Measurements from ENCODE around the gene ZNF821.
"Not testable (repeated sequence)": the region's sequence is repeated elsewhere in the genome, so short reads cannot be mapped to it uniquely, and the experiment has no call there.

The ZNF821 gene

DNA sequence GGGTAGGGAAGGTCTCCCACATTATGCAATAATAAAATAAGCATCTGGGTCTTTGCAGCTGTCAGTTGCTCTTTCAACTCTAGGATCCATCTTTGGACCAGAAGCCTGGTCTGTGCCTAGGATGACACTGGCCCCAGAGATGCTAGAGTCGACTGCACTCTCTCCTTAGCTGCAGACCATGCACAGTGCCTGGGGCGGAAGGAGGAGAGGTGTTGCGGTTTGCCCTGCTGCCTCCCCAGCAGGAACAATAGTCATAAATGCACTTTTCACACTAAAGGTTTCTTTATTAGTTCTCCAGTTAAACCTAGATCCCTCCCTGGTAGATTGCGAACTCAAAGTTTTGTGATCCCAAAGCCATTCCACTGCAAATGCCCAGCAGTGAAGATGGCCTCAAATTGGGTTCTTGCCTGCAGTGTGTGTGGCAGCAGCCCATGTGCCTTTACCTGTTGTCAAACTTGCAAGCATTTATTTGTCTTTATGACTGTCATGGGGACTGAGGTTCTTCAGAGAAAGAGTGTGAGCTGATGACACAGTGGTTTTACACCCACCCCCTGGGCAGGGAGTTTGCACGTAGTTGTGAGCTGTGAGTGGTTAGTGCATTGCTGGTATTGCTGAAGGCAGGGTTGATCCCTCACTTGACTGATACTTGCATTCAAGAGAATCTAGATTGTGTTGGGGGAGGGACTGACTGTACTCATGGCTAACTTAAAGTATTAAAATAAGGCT, 27.9 kb downstream of the ZNF821 start:
- DNase-seq = peak; percentile 48

DNA sequence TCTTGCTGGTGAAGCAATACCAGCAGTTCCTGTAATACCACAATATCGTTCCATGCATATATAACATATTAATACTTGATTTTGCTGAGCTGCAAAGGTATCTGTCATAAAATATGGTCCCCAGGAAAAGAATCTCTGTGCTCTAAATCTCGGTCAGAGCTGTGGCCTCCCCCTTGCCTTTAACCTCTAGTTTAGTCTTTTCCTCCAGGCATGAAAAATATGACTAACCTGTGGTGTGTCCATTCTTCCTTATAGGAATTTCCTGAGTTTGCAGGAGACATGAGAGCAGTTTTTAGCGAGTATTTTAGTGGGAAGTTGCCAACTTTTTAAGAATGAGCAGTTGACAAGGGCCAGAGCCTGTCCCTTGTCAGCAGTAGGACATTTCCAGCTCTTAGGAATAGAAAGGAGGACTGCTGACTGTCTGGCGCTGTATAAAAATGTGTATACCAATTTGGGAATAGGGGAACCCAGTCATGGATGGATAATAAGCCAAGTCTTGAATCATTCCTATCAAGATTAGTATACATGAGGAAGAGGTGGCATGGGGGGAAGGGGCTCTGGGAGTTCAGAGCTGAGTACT, 29.5 kb downstream of the ZNF821 start:
- no peak for DNase-seq

DNA sequence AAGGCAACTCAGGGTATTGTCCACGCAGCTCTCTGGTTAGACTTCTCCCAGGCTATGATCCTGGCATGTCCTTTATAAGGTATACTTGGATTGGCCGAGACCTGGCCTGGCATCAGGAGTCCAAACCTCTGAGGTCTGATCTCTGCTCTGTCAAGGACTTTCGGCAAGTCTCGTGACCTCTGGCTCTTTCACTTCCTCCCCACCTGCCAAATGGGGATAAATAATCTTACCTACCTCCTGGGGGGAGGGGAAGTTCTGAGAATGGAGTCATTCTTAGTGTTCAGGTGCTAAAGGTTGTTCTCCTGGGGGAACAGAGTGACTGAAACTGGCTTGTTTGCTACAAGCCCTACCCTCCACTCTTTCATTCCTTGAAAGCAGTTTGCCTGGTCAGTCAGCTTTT, 30.6 kb downstream of the ZNF821 start:
- no peak for DNase-seq

DNA sequence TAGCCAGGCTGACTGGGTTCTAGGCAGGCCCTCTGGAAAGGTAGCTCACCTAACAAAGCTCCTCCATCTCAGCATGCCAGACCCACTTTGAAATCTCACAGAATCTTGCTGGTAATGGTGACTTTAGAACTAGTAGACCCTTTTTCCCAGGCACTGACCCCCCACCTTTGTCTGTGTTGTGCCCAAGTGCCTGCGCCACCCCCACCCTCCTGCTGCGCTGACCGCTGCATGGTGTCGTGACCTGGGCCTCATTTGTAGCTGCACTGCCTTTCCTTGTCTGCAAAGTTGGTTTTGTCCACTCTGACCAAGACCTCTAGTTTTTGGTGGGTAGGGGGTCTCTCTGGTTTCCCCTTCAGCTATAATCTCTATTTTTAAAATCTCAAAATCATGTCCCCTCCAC, 31.4 kb downstream of the ZNF821 start:
- DNase-seq = no peak

DNA sequence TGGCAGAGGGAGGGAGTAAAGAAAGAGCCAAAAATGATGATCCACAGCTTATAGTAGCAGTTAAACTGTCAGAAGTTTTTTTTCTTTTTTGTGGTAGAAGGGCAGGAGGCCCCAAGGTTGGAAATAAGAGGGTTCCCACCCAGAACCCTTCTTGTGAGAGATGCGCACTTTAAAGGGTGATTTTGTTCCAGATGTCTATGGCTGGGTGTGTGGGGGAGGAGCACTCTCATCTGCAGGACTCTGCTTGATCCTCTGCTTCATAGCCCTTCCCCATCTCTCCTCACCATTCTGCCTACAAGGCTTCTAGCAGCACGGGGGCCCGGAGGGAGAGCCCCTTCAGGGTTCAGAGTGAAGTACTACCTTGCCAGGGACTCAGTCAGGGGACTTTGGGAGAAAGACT, 31.8 kb downstream of the ZNF821 start:
- DNase-seq = no peak

DNA sequence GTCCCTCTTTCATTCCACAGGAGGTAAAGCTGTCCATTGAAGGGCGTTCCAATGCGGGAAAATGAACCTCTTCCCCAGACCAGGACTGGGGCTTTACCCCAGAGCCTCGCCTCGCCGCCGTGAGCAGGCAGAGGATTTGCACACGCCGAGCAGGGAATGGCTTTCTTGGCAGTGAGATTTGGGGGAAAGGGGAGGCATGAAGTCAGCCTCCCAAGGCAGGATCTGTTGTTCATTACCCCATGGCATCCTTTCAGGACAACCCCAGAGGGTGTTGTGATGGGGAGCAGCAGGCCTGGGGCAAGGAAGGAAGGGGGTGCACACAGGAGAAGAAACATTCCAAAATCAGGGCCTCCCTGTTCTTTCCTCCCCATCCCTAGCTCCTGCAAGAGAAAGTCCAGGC, 32.2 kb downstream of the ZNF821 start:
- no peak for DNase-seq

DNA sequence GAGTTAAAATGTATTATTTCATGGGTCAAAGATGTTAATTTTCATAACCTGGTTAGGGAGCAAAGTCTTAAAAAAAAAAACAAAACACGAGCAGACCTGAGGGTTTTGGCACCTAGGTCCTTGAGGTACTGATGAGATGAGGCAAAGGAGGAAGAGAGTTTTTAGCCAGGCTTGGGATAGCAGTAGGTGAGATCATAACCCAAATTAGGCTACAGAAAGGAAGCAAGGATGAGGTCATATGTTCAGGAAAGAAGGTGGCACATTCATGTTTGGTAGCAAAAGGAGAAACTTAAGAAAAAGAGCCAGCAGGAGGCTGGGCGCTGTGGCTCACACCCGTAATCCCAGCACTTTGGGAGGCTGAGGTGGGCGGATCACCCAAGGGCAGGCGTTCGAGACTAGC, 35.4 kb downstream of the ZNF821 start:
- no peak for DNase-seq

DNA sequence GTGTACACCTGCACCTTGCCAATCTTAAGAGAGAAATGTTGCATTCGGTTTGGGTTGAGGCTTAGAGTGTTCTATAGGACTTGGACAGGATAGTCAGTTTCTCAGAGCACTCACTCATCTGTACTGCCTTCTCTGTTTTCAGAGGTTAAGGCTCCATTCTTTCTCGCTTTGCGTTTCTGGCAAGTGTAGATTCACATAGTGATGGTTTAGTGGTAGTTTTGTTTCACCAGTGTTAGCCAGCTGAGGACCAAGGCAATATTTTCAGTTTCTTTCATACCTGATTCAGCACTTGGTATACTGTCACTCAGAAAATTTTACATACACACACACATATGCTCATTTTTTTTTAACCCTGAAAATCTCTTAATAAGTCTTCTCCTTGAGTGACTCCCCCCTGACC, 36.9 kb downstream of the ZNF821 start:
- no peak for DNase-seq

DNA sequence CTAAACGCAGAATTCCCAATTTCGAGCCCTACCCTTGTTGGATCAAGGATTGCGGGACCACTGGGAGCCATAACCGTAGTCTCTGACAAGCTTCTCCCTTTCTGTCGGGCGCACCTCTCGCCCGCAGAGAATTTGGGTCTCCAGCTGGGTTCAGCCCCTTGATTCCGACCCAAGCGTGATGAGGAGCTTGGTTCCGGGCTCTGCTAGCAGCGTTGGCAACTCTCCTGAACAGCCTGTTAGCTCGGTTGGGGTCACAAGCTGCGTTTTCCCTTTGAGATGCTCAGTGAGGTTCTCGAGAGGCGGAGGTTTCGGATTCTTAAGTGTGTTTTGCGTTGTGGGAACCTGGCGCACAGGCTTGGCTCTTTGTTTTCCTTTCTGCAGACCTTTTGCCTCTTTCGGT, 37.6 kb downstream of the ZNF821 start:
- DNase-seq = peak; percentile 28

DNA sequence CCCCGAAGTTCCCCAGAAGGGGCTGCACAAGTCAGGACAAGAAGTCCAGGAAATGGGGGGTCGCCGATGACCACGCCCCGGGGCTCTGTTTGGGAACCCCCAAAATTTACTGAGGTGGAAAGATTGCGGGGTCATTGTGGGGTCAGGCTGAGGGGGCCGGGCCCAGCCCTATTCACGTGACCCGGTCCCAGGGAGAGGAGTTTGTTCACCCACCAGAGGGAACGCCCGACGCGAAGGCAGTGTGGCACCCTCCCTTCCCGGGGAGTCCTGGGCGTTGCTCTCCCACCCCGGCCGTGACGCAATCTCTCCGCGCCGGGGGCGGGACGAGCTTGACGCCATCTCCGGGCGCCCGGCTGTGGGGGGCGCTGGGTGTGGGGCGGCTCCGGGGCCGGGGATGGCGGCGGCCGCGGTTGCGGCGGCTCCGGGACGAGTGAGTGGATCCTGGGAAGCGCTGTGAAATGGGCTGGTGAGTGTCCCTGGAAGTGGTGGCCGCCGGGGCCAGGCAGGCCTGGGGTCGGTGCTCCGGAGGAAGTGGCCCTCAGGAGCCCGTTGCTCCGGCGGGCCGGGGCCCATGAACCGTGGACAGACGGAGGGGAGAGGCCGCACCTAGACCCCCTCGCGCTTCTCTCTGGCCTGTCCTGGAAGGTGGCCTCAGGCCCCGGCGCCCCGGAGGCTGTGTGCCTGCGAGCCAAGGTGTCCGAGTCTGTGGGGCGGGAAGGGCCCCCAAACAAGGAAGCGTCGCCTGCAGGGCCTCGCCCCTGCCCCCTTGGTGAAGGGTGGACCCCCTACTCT, 38.1 kb downstream of the ZNF821 start, which contains the start of gene ATXN1L:
Gene ATXN1L, plus strand, starts transcription at position 338 of the 792 bp plus-strand sequence. CDS start 3,765 bp downstream, outside the sequence.
- DNase-seq = peak; percentile 94

DNA sequence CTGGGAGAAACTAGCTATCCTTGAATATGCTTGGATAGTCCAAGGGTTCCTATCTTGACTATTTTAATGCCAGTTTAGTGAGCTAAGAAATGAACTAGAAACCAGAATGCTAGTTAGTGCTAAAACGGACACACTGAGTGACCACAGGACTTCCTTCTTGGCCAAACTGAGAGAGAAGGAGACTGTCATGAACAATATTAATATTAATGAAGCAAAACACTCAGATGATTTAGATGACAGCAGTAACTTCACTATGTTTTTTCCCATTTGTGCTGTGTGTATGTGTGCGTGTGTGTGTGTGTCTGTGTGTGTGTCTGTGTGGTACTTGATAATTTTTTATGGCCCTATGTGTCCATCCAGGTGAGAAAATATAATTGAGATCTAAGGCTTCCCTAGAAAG, 40.4 kb downstream of the ZNF821 start:
- DNase-seq = no peak

DNA sequence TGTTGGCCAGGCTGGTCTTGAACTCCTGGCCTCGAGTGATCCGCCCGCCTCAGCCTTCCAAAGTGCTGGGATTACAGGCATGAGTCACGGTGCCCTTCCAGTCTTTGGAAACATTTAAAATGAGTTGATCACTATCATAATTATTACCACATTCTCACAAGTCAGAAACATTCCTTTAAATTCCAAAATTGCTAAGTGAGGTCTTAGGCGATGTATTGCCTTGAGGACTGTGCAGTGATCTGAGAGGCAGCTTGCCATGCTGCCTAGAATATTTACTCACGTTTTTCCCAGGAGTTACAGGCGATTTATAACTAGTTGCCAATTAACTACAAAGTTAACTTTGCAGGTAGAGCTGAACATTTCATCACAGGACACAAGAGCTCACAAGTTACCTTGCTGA, 43.9 kb downstream of the ZNF821 start:
- no peak for DNase-seq

DNA sequence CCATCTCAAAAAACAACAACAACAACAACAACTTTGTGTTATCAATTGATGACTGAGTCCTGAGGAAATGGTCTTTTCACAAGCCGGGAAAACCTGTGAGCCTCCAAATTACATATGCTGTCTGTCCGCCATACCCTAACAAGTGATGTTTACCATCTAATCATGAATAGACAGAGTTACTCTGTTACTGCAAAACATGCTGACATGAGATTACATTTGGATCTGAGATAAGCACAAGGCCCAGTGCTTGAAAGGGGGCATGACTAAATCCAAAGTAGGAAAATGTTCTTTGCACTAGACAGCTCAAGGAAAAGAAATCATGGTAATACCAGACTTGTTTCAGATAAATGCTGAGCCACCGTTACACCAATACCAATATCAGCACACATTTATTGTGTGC, 46.8 kb downstream of the ZNF821 start:
- no peak for DNase-seq

DNA sequence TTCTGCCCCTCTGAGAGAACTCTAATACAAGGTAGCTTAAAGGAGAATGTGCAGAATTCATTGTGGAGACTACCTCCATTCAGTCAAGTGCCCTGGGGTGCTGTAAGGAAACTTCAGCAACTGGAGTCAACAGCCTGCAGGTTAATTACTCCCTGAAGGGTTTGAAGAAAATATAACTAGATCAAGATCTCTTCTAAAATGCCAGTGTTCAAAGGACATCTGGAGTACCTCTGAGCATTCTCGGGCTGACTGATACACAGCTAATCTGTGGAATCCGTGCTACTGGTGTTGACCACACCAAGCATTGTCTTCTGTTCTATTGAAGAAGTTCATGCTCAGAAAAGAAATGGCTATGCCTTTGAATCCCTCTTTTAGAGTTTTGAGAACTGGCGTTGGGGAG, 49.7 kb downstream of the ZNF821 start:
- DNase-seq = no peak

DNA sequence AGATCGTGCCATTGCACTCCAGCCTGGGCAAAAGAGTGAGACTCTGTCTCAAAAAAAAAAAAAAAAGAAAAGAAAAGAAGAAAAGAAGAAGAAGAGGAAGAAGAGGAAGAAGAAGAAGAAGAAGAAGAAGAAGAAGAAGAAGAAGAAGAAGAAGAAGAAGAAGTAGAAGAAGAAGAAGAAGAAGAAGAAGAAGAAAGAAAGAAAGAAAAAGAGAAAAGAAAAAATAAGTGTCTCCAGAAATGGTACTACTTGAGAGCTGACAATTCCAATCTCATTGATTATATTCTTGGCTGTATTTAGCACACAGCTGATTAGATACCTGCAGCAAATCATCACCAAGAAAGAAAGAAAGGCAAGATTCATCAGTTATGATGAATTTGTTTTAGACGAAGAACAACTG, 51.9 kb downstream of the ZNF821 start:
- DNase-seq = not testable (repeated sequence)

DNA sequence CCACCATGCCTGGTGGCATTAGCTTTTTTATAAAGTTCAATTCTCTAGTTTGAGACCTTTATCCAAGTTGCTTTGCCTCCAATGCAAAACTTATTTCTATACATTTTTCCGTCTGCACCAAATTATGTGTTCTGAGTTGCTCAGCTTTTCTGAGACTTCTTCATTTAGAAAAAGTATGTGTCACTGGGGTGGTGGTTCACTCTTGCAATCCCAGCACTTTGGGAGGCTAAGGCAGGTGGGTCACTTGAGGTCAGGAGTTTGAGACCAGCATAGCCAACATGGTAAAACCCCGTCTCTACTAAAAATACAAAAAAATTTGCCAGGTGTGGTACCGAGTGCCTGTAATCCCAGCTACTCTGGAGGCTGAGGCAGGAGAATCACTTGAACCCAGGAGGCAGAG, 52.3 kb downstream of the ZNF821 start:
- DNase-seq = not testable (repeated sequence)

DNA sequence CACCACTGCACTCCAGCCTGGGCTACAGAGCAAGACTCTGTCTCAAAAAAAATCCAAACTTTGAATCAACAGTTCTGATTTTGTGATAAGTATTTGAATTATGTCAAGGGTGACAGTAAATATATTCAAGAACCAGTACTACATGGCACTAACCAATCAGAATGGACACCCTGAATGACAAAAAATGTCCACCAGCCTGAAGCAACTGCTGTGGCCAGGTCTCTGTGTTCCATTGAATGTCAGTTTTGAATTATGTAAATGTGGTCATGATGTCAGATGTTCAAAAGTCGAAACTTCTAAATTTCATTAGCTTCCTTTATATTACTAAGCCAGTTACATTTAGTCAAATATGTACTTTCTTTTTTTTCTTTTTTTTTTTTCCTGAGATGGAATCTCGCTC, 53.6 kb downstream of the ZNF821 start:
- DNase-seq = no peak

DNA sequence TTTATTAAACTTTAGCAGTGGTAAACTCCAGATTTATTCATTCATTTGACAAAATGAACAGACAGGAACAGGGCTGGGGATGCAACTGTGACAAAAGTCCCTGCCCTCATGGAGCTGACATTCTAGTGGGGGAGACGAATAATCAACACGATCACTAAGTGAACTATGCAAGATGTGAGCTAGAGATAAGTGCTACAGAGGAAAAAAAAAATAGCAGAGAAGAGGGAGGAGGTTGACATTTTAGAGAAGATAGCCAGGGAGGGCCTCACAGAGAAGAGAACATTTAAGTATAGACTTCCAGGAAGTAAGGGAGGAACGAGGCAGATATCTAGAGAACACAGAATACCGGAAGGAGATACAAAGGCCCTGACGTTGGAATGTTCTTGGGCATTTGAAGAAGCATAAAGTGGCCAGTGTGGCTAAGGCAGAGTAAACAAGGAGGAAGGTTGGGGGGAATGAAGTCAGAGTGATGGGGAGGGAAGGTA, 57.4 kb downstream of the ZNF821 start:
- DNase-seq = no peak

DNA sequence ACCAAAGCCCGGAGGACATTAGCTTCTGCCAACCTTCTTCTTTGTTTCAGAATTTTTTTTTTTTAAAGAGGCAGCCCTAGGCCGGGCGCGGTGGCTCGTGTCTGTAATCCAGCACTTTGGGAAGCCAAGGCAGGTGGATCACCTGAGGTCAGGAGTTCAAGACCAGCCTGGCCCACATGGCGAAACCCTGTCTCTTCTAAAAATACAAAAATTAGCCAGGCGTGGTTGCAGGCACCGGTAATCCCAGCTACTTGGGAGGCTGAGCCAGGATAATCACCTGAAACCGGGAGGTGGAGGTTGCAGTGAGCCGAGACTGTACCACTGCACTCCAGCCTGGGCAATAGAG, 66.9 kb downstream of the ZNF821 start:
- DNase-seq = not testable (repeated sequence)

DNA sequence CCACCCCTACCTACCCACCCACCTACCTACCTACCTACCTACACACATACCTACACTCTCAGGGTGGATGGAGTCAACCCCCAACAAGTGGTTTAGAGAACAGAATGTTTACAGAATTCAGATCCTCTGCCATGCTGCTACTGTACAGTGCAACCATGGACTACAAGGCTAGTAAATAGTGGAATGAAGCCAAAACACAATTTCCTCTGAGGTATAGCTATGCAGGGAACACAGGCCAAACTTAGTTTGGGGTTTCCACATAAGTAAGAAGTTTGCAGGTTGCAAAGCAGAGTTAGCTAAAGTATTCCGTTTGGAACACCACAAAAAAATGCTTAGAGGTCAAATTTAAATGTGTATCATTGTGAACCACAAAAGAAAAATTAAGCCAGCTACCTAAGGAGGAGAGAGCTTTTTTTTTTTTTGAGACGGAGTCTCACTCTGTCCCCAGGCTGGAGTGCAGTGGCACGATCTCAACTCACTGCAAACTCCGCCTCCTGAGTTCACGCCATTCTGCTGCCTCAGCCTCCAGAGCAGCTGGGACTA, 72.7 kb downstream of the ZNF821 start:
- no peak for DNase-seq

DNA sequence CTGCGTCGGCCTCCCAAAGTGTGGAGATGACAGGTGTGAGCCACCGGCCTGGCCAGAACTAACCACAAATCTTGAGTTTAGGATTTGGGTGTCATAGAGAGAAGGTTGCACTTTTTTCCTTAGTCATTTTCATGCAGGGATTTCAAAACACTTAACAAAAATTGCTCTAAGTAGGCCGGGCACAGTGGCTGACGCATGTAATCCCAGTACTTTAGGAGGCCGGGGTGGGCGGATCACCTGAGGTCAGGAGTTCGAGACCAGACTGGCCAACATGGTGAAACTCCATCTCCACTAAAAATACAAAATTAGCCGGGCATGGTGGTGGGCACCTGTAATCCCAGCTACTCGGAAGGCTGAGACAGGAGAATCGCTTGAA, 73.8 kb downstream of the ZNF821 start:
- DNase-seq = not testable (repeated sequence)
